NCI-H748 (cell line): ENCODE data around the gene NEDD9.

Source experiments
- DNase-seq: peaks from one replicate; lab custom pipeline; 2025; ENCODE audit not compliant: unreplicated experiment; lab: John Stamatoyannopoulos, UW

Gene NEDD9, protein sequence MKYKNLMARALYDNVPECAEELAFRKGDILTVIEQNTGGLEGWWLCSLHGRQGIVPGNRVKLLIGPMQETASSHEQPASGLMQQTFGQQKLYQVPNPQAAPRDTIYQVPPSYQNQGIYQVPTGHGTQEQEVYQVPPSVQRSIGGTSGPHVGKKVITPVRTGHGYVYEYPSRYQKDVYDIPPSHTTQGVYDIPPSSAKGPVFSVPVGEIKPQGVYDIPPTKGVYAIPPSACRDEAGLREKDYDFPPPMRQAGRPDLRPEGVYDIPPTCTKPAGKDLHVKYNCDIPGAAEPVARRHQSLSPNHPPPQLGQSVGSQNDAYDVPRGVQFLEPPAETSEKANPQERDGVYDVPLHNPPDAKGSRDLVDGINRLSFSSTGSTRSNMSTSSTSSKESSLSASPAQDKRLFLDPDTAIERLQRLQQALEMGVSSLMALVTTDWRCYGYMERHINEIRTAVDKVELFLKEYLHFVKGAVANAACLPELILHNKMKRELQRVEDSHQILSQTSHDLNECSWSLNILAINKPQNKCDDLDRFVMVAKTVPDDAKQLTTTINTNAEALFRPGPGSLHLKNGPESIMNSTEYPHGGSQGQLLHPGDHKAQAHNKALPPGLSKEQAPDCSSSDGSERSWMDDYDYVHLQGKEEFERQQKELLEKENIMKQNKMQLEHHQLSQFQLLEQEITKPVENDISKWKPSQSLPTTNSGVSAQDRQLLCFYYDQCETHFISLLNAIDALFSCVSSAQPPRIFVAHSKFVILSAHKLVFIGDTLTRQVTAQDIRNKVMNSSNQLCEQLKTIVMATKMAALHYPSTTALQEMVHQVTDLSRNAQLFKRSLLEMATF

DNA sequence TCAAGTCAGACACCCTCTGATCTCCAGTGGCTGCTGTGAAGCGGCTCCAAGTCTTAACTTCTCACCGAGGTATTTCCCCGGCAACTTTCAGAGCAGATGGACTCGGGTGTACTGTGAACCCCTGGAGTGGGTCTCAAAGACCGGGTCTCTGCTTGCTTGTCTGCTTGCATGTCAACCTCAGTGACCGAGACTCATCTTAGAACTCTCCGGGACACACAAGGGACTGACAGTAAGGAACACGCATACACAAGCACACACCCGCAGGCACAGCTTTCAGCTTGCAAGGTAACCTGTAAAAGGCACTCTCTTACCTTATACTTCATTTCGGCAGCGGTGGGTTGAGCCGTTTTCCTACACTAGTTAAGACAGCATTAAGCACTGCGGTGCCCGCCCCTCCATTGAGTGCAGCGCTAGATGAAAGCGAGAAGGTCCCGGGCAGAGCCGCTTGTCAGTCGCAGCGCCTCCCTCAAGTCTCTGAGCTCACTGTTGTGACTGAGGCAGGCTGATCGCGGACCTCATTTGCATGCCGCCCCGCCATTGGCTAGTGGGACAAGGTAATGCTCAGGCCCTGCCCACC is at the start of gene NEDD9:
Gene NEDD9 (minus strand): TSS at position 476 of the 577 bp plus-strand sequence. CDS start 153 bp downstream, at position 323.
- peak; percentile 98 for DNase-seq

DNA sequence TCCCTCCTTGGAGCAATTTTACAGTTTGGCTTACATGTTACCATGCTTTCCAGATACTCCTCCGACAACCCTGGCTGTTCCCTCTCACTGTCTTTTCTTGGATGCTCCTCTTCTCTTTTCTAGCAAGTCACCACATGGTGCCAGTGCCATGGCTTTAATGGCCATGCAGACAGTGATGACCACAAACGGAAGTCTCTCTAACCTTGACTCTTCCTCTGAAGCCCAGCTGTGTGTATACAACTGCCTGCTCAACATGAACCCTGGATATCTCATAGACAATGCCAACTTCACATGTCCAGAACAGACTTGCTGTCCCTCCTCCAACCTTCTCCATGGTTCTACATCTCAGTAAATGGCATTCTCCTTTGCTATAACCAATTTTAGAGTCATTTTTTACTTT is 49.8 kb upstream of the NEDD9 start:
- DNase-seq = no peak

DNA sequence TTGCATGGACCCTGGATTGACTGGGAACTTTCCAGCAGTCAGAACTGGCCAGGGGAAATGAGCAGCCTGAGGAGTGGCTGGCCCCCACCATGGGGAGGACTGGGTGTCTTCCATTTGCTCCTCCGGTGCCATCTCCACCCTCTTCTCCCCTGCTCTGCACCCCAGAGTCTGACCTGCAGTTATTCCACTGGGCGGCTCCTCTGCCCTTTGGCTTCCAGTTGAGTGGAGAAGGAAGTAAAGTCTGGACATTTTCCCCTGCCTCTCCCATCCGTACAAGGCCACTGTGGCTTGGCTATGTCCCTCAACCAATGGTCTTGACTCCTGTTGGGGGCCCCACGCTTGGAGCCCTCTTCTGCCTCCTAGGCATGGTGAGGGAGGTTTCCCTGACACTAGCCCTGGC is 47.9 kb upstream of the NEDD9 start:
- no peak for DNase-seq

DNA sequence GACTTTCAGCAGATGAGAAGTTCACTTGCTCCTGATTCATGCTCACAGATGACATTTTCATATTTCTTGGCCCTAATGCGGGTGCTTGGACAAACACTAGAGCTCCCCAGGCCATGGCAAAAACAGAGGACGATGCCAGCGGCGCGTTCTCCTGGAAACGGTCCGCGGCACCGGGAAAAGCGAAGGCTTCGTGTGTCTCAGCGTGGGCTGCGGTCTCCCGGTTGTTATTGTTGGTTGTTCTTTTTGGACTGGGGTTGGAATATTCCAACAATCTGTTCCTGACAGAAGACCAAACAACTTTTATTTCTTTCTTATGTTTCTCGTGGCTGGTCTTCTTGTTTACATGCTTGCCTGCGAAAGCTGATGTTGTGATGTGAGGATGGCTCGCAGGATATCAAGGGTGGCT is 46.8 kb upstream of the NEDD9 start:
- DNase-seq = peak; percentile 38

DNA sequence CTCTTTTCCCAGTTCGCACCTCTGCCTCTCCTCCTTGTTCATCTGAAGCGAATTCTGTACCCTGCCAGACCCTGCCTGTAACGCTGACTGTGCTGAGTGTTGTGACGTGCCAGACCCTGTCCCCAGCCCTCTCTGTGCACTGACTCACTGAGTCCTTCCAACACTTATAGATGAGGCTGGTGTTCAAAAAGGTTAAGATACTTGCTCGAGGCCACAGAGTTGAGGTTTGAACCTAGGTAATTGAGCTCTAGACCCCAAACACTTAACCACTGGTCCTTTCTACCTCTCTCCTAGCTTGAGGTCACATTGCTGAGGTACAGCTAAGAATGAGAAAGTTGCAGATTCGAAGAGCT is 45.7 kb upstream of the NEDD9 start:
- no peak for DNase-seq

DNA sequence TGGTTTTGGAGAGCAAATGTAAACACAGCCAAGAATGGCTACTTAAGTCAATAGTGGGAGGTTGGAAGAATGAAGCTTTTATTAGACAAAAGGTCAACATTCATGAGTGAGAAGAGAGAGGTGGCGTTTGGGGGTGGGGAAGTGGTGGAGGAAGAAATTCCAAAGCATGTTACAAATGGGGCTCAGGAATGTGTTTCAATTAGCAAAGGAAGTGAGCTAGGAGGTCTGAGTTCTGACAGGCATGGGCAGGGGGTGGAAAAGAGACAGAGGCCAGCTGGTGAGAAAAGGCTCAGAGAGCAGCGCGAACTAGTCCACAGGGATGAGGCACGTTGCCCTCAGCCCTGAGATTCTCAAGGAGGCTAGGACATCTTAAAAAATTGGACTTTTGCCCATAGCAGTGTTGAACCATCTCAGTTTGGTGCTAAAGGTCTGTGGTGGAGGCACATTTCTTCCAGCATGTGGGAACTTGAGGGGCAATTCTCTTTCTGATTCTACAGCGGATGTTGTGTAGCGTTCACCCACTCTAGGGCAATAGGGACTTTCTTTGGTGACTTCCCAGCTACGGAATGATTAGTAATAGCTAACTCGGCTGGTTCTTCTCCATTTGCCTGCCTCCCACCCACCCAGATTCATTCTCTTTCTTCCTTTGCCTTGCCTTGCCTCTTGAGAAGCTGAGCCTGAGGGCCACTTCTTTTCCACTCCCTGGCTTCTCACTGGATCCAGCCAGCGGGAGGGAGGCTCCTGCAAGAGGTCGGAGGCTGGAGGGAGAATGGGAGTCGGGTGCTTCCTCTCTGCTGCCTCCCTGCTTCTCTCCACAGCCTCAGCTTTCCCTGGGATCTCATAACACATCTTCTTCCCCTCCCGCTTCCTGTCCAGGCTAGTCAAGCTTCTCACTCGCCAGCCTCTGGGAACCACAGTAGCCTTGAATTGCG is 45.1 kb upstream of the NEDD9 start:
- peak; percentile 32 for DNase-seq

DNA sequence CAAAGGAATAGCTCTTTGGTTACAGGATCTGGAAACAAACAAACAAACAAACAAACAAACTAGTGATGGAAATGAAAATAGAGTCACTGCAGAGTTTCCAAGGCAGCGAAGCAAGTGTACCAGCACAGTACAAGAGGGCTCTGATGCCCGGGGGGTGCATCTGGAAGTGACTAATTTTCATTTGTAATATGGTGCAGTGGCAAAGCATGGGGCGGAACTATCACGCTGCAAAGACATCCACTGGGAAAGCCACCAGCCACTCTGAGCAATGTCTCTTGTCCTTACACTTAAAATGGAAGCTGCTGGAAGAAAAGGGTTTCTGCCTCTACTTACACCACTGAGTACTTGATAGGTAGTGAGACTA is 44.4 kb upstream of the NEDD9 start:
- DNase-seq = no peak

DNA sequence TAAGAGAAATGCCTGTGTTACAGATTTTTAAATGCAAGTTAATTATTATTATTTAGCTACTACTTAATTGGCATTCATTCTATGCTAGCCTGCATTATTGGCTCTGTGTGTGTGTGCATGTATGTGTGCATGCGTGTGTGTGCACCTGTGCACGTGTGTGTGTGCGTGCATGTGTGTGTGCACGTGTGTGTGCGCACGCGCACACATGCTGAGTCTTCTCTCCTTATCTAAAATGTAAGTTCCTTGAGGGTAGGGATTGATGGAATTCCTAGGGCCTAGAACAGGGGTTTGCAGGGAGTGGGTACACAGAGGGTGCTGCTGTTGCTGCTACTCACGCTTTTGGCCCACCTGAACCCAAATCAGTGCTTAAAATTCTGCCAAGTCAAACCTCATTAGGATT is 43.8 kb upstream of the NEDD9 start:
- no peak for DNase-seq

DNA sequence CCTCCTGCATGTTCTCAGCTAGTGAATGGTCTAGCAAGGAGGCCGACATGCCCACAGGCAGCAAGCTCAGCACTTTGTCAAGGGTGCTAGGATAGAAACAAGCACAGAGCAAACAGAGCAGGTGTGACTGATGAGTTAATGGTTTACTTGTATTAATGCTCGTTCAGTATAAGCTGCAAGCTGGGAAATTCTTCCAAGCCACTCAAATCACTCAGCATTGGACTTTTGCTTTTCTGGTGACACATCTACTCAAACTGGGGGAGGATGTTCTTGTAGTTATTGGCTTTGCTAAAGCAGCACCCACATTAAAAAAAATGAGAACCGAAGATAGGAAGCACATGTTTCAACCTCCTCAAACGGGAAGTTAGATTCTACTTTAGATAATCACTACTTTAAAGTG is 43.1 kb upstream of the NEDD9 start:
- no peak for DNase-seq

DNA sequence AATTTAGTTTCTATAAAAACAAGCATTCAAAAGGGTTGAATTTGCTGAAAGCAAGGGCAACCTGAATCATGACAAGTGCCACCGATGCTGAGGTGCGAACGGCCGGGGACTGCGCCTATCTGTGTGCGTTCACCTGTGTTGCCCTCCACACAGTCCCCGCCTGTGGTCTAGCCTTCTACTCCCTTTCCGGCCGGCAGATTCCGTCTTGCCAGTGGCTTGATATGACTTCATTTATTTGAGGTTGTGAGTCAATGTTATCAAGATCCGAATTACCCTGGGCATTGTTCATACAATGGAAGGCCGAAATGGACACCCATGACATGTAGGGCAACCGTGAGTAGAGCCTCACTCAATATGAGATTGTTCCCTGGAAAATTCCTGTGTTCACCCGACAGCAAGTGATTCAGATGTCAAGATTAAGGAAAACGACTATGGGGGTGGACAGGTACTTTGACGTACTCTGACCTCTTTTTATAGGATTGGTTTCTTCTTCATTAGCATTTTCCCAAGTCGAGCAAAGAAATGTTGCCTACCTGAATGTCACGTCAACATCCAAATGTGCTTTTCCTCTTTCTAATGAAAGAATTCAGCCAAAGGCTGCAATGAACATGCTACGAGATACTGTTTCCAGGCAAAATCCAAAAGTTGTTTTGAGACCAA is 41.1 kb upstream of the NEDD9 start:
- no peak for DNase-seq

DNA sequence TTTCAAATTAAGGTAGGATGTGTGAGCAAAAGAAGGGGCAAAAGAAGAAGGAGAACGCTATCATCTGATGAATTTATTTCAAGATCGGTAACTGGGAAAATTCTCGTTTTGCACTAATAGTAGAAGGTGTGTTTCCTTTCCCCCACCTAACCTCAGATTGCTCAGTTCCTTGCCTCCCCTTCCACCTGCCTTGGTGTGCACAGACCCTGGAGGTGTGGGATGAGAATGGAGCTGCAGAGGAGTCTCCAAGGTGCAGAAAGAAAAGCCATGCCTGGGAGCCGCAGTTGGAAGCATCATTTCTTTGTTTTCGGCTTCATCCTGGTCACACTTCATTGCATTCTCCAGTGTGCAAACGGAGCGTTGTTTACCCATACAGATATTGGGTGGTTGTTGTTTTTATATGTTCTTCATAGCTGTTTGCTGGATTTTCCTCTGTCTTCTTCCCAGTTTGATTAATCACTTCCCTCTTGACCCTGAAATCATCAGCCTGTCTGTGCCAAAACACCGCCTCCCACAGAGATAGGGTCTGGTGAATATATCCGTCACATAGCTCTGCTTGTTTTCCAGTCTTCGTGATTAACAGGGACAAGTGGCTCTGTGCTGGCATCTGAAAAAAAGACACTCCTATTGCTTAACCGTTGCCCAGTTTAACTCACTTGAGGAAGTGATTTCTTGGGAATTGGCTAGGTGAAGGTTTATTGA is 40.2 kb upstream of the NEDD9 start:
- peak; percentile 81 for DNase-seq

DNA sequence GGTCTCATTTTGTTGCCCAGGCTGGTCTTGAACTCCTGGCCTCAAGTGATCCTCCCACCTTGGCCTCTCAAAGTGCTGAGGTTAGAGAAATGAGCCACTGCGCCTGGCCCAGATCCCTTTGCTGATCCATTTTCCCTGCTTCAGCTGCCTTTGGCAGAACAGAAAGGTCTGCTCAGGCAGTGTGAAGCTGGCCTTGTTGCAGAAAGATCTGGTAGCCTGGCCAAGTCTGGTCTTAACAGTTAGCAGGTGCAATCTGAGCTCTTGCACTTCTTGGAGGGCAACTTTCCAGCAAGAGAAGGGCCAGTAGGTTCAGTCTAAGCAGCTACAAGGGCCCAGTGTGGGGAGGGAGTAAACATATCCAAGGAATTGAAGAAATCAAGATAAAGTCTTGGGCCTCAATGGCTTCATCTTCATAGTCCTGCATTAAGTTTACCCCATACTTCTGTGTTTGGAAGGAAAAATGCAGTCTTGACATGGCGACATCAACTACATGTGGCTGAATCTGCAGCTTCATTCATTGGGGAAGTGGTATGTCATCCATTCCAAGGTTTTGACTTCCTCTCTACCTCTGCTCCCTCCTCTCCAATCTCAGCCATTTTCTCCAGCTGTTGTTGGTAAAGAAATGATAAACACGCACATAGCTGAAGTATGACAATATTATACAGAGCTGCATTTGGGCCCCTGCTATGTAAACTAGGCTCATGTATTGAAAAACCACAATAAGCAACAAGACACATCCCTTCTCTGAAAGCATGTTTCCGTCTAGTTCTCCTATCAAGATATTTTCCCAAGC is 39.0 kb upstream of the NEDD9 start:
- no peak for DNase-seq

DNA sequence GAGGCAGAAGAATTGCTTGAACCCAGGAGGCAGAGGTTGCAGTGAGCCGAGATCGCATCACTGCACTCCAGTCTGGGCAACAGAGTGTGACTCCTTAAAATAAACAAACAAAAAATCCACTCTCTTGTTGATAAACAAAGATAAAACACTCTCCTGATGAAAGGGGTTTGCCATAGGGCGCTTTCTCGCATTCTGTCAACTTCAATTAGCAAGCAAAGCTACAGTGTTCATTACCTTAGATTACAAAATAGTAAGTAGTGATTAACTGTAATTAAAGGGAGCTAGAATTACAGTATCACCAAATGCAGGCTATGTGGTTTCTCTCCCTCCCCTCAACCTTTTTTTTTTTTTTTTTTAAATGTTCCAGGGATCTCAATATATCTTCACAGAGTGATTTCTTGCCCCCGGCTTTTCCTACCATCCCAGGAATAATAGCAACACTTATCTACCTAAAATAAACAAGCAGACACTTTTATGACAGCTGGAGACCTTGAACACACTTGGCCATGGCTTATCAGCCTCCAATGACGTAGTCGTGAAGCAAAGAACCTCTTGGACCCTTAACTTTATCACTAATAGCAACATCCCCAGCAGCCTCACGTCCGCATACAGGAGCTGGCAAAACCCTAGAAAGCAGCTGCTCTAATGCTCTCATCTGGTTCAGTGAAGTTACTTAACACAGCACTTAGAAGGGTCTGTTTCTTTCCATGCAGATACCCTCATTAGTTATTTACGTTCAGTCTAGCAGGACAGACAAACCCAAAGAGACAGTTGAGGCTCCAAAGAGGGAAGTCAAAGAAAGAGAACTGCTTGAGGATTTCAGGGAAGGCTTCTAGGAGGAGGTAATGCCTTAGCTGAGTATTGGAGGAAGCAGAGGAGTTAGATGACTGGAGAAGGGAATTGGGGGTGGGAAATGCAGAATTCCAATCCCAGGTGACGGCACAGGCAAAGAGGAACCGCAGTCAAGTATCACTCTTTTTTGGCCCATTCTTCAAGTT is 37.9 kb upstream of the NEDD9 start:
- peak; percentile 90 for DNase-seq

DNA sequence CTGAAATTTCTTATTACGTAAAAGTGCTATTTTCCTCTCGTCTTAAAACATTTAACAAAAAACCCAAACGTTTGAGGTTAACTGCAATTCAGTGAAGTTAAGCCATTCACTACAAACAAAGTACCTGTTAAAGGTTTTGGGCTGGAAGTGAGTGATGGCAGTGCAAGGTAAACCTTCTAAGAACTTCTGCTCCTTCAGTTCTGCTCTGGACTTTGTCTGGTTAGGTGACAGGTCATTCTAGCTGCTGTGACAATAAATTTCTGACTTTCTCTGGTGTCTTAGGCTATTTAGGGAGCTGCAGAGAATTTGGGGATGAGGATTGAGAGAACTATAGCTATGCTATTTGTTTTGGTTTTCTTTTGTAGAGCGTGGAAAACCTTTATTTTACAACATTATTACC is 36.5 kb upstream of the NEDD9 start:
- DNase-seq = no peak

DNA sequence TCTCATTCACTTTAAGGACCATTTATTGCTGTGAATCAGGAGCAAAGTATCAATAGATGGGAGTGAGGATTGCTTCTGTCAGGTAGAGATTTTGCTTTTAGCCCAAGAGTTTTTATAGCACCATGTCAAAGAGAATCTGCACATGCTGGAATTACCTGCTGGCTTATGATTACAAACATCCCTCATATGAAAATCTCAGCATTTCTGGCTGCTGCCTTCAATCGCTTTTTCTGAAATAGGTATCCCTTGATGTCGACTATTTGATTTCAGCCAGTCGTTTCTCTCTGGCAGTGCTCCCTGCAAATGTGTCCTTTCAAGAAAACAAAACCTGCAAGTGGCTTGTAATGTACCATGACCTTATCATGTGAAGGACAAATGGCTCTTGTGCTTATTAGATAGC is 34.5 kb upstream of the NEDD9 start:
- no peak for DNase-seq

DNA sequence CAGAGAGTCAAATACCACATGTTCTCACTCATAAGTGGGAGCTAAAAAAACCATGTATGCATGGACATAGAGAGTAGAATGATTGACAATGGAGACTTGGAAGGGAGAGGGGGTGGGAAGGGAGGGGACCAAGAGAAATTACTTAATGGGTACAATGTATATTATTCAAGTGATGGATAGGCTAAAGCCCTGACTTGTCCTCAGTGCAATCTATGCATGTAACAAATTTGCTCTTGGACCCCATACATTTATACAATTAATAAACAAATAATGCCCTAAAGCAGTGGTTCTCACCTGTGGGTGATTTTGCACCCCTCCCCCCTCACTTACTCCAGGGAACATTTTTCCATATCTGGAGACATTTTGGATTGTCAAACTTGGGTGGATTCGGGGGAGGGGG is 33.5 kb upstream of the NEDD9 start:
- no peak for DNase-seq

DNA sequence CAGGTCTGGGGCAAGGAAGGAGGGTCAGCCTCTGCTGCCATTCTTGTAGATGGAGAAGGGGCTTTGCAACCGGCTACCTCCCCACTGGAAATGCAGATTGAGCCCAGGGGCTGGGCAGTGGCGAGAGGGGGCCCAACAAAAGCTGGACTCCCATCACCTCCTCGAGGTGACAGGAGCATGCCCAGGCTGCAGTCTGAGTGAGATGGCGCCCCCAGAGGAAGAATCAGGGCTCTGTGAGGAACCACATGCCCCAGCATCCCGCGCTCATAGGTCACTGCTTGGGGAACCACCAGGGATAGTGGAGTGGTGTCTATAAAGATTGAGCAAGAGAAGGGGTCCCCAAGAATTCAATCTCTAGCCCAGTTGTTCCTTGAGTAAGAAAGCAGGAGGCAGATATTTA is 31.6 kb upstream of the NEDD9 start:
- DNase-seq = peak; percentile 27

DNA sequence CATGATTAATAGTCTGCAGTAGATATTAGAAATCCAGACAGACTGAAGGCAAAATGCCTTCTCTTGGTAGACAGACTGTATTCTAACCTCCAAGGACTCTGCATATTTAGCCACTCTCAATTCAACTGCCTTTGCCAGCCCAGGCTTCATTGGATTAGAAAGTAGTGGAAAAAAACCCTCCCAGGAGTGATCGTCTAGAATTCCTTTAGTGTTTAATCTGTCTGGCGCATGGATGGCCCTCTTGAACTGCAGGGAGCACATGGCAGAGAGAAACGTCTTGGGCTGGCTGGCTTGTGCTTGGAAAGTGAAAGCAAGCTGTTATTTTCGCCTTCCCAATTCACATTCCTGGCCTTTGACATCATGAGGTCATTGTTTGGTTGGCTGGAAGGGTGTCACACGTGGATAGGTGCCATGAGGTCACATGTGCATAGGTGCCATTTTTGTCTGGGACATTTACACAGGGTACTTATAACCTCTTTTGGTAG is 30.9 kb upstream of the NEDD9 start:
- DNase-seq = no peak
